Astrocyte (in vitro differentiated cells and primary cell): ENCODE measurements around the gene UBAC2. TPM values are rescaled to one million over a fixed set of nuclear protein-coding genes. Genes with fewer than 3 reads are reported as not detected.

ENCODE experiments used
- DNase-seq: peaks from one replicate; pipeline ENCODE4 v3.0.0-alpha.2; 2010; ENCODE audit warnings: low read depth
- FAIRE-seq: peaks from 2 replicates; lab custom pipeline; 2011; peaks lifted over from hg19 to GRCh38; lab: Jason Lieb, UNC
- H2AFZ ChIP-seq: 2 replicates; pipeline ENCODE4 v1.6.0; 2012; ENCODE audit warnings: low read depth, low read length, inconsistent platforms
- H3K27ac ChIP-seq: 2 replicates; pipeline ENCODE4 v1.5.1; 2011; ENCODE audit warnings: low read depth, low read length, inconsistent platforms
- H3K27me3 ChIP-seq: 2 replicates; pipeline ENCODE4 v1.6.0; 2011; ENCODE audit warnings: low read length, inconsistent platforms; ENCODE audit not compliant: insufficient read depth
- H3K36me3 ChIP-seq: 2 replicates; pipeline ENCODE4 v1.5.1; 2011; ENCODE audit warnings: low read length, inconsistent platforms; ENCODE audit not compliant: insufficient read depth
- H3K4me1 ChIP-seq: 2 replicates; pipeline ENCODE4 v1.5.1; 2011; ENCODE audit warnings: low read length, inconsistent platforms; ENCODE audit not compliant: insufficient read depth
- H3K4me2 ChIP-seq: 2 replicates; pipeline ENCODE4 v1.6.0; 2012; ENCODE audit warnings: low read length, inconsistent platforms
- H3K4me3 ChIP-seq: 2 replicates; pipeline ENCODE4 v1.5.1; 2011; ENCODE audit warnings: low read depth, mild to moderate bottlenecking, low read length, inconsistent platforms; ENCODE audit not compliant: insufficient read depth
- H3K79me2 ChIP-seq: 2 replicates; pipeline ENCODE4 v1.6.0; 2012; ENCODE audit warnings: mild to moderate bottlenecking, low read length, inconsistent platforms; ENCODE audit not compliant: insufficient read depth
- H3K9ac ChIP-seq: 2 replicates; pipeline ENCODE4 v1.6.0; 2012; ENCODE audit warnings: mild to moderate bottlenecking, low read length, inconsistent platforms
- H3K9me3 ChIP-seq: 2 replicates; pipeline ENCODE4 v1.5.1; 2012; ENCODE audit warnings: low read depth, mild to moderate bottlenecking, low read length, inconsistent platforms; ENCODE audit not compliant: insufficient read depth
- H4K20me1 ChIP-seq: 2 replicates; pipeline ENCODE4 v1.6.0; 2012; ENCODE audit warnings: low read length, inconsistent platforms; ENCODE audit not compliant: insufficient read depth
- H3K27ac Mint-ChIP-seq: one replicate; pipeline ENCODE4 v1.8.0; 2021; ENCODE audit warnings: mild to moderate bottlenecking, mixed read lengths; ENCODE audit not compliant: unreplicated experiment
- H3K27me3 Mint-ChIP-seq: one replicate; pipeline ENCODE4 v1.8.0; 2021; ENCODE audit warnings: low read depth, mixed read lengths; ENCODE audit not compliant: unreplicated experiment
- H3K36me3 Mint-ChIP-seq: one replicate; pipeline ENCODE4 v1.8.0; 2021; ENCODE audit warnings: low read depth, mixed read lengths; ENCODE audit not compliant: unreplicated experiment
- H3K4me1 Mint-ChIP-seq: one replicate; pipeline ENCODE4 v1.8.0; 2021; ENCODE audit warnings: low read depth, mixed read lengths; ENCODE audit not compliant: unreplicated experiment
- H3K4me3 Mint-ChIP-seq: one replicate; pipeline ENCODE4 v1.8.0; 2021; ENCODE audit warnings: mild to moderate bottlenecking, moderate library complexity, mixed read lengths; ENCODE audit not compliant: unreplicated experiment
- H3K9me3 Mint-ChIP-seq: one replicate; pipeline ENCODE4 v1.8.0; 2021; ENCODE audit warnings: mild to moderate bottlenecking, mixed read lengths; ENCODE audit not compliant: unreplicated experiment
- CTCF ChIP-seq: IDR thresholded peaks from 2 replicates; pipeline ENCODE4 v1.5.1; 2011; ENCODE audit warnings: low read depth, mild to moderate bottlenecking, inconsistent platforms, low read length, moderate library complexity; ENCODE audit not compliant: insufficient read depth
- EZH2 ChIP-seq: IDR thresholded peaks from 2 replicates; pipeline ENCODE4 v1.6.1; 2012; ENCODE audit warnings: mild to moderate bottlenecking, low read length, inconsistent platforms; ENCODE audit not compliant: insufficient read depth
- total RNA-seq: library from RNA; stranded (reverse); gene quantifications from 2 replicates; pipeline ENCODE4 v1.2.1, GENCODE V29; 2021

The UBAC2 gene
- total RNA-seq, 1 donor from 2014 or later = 61.0 TPM

GRCh38 chr13:99375738-99376080 lies 175.1 kb downstream of the UBAC2 start:
- Histone ChIP-seq H3K36me3 (peaks cover 3% of the 10 kb centered on the region), H3K4me1 (no peaks in the 10 kb centered on the region), H4K20me1 (peaks cover 5% of the 10 kb centered on the region), H2AFZ (no peak overlapping the region), H3K9me3 (no peaks in the 10 kb centered on the region), H3K27ac (no peak overlapping the region), H3K4me2 (no peak overlapping the region), H3K9ac (no peak overlapping the region), H3K4me3 (no peak overlapping the region), H3K79me2 (no peaks in the 10 kb centered on the region), H3K27me3 (no peaks in the 10 kb centered on the region)
- Mint-ChIP-seq H3K27me3 (no peaks in the 10 kb centered on the region), H3K4me3 (no peak overlapping the region), H3K4me1 (no peaks in the 10 kb centered on the region), H3K9me3 (peaks cover 3% of the 10 kb centered on the region), H3K36me3 (peaks cover 27% of the 10 kb centered on the region), H3K27ac (no peak overlapping the region)
- TF ChIP-seq EZH2 (no peak), CTCF (no peak)
- no peak for FAIRE-seq
- DNase-seq = no peak

- Mint-ChIP-seq H3K27ac (no peak overlapping the region), H3K36me3 (peaks cover 26% of the 10 kb centered on the region), H3K4me3 (no peak overlapping the region), H3K4me1 (peaks cover 2% of the 10 kb centered on the region), H3K27me3 (no peaks in the 10 kb centered on the region), H3K9me3 (peaks cover 3% of the 10 kb centered on the region)
- Histone ChIP-seq H3K9me3 (no peaks in the 10 kb centered on the region), H3K27me3 (no peaks in the 10 kb centered on the region), H3K4me1 (no peaks in the 10 kb centered on the region), H3K36me3 (peaks cover 3% of the 10 kb centered on the region), H3K9ac (no peak overlapping the region), H3K79me2 (no peaks in the 10 kb centered on the region), H3K27ac (no peak overlapping the region), H2AFZ (no peak overlapping the region), H4K20me1 (peaks cover 5% of the 10 kb centered on the region), H3K4me2 (no peak overlapping the region), H3K4me3 (no peak overlapping the region)
- FAIRE-seq (no peak), DNase-seq (no peak)
- no peak for TF ChIP-seq CTCF
- no peak for TF ChIP-seq EZH2
These were observed 175.5 kb downstream of the UBAC2 start for GRCh38 chr13:99376132-99376531.

- Histone ChIP-seq H3K36me3 (peaks cover 3% of the 10 kb centered on the region), H3K27ac (no peak overlapping the region), H3K4me3 (no peak overlapping the region), H3K79me2 (no peaks in the 10 kb centered on the region), H3K9me3 (no peaks in the 10 kb centered on the region), H2AFZ (no peak overlapping the region), H3K4me2 (no peak overlapping the region), H4K20me1 (peaks cover 5% of the 10 kb centered on the region), H3K27me3 (no peaks in the 10 kb centered on the region), H3K4me1 (no peaks in the 10 kb centered on the region), H3K9ac (no peak overlapping the region)
- no peak overlapping the region for H3K4me3 Mint-ChIP-seq
- peaks cover 3% of the 10 kb centered on the region for H3K4me1 Mint-ChIP-seq
- FAIRE-seq = no peak
- H3K27ac Mint-ChIP-seq = no peak overlapping the region
- TF ChIP-seq CTCF (no peak), EZH2 (no peak)
- H3K36me3 Mint-ChIP-seq = peaks cover 26% of the 10 kb centered on the region
- no peaks in the 10 kb centered on the region for H3K27me3 Mint-ChIP-seq
- peaks cover 3% of the 10 kb centered on the region for H3K9me3 Mint-ChIP-seq
- DNase-seq = no peak
These were observed 176.3 kb downstream of the UBAC2 start for GRCh38 chr13:99376924-99377323.
